ENCODE measurements around the gene LARGE1.

DNA sequence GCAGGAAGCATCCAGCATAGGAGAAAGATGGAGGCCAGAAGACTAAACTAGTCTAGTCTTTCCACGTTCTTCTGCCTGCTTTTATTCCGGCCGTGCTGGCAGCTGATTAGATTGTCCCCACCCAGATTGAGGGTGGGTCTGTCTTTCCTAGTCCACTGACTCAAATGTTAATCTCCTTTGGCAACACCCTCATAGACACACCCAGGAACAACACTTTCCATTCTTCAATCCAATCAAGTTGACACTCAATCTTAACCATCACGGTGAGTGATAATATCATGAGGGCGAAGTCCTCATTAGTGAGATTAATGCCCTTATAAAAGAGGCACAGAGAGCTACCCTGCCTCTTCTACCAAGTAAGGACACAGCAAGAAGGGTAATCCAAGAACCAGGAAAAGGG is 424.2 kb downstream of the LARGE1 start:
- TF ChIP-seq EZH2phosphoT487 (IDR thresholded peaks at IDR 0.05; ENCODE audit: borderline replicate concordance, low read length), result no peak
- TF ChIP-seq, protein P1, sequence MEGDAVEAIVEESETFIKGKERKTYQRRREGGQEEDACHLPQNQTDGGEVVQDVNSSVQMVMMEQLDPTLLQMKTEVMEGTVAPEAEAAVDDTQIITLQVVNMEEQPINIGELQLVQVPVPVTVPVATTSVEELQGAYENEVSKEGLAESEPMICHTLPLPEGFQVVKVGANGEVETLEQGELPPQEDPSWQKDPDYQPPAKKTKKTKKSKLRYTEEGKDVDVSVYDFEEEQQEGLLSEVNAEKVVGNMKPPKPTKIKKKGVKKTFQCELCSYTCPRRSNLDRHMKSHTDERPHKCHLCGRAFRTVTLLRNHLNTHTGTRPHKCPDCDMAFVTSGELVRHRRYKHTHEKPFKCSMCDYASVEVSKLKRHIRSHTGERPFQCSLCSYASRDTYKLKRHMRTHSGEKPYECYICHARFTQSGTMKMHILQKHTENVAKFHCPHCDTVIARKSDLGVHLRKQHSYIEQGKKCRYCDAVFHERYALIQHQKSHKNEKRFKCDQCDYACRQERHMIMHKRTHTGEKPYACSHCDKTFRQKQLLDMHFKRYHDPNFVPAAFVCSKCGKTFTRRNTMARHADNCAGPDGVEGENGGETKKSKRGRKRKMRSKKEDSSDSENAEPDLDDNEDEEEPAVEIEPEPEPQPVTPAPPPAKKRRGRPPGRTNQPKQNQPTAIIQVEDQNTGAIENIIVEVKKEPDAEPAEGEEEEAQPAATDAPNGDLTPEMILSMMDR (conservative IDR thresholded peaks at IDR 0.05; ENCODE audit: low read depth, low read length), result no peak
- no peak for TF ChIP-seq EZH2 (IDR thresholded peaks at IDR 0.05; ENCODE audit: low read length, unreplicated experiment)
